Keratinocyte (primary cell): ENCODE results near the gene NFATC2. TPM values are rescaled to one million over a fixed set of nuclear protein-coding genes. Genes with fewer than 3 reads are reported as not detected.

Experiments used
- DNase-seq: peaks from one replicate; pipeline ENCODE4 v3.0.0-alpha.2; 2011; ENCODE audit warnings: low read depth, missing footprints, low spot score
- FAIRE-seq: peaks from 2 replicates; lab custom pipeline; 2011; peaks lifted over from hg19 to GRCh38; lab: Jason Lieb, UNC
- H2AFZ ChIP-seq: 2 replicates; pipeline ENCODE4 v1.6.0; 2012; ENCODE audit warnings: low read length, control low read depth, inconsistent platforms; ENCODE audit not compliant: control insufficient read depth
- H3K27ac ChIP-seq: 2 replicates; pipeline ENCODE4 v1.5.1; 2011; ENCODE audit warnings: low read length; ENCODE audit not compliant: control insufficient read depth, insufficient read depth
- H3K27me3 ChIP-seq: 3 replicates; pipeline ENCODE4 v1.6.0; 2011; ENCODE audit warnings: low read length; ENCODE audit not compliant: control insufficient read depth, insufficient read depth; ENCODE audit errors: extremely low read depth
- H3K36me3 ChIP-seq, 2 experiments: 2 replicates in 1 of 2; 3 replicates in 1 of 2; pipeline ENCODE4 v1.5.1; 2011; ENCODE audit warnings: low read length in 2 of 2, mild to moderate bottlenecking in 1 of 2; ENCODE audit not compliant: control insufficient read depth in 2 of 2, insufficient read depth in 2 of 2; ENCODE audit errors: extremely low read depth in 1 of 2
- H3K4me1 ChIP-seq: 3 replicates; pipeline ENCODE4 v1.5.1; 2011; ENCODE audit warnings: low read length; ENCODE audit not compliant: control insufficient read depth, insufficient read depth; ENCODE audit errors: extremely low read depth
- H3K4me2 ChIP-seq: 3 replicates; pipeline ENCODE4 v1.6.0; 2011; ENCODE audit warnings: low read depth, low read length; ENCODE audit not compliant: control insufficient read depth, insufficient read depth; ENCODE audit errors: extremely low read depth
- H3K4me3 ChIP-seq, 3 experiments: fragments of 200-600 bp in 1 of 3; sonication (generic) in 1 of 3; 2 replicates in 2 of 3; 3 replicates in 1 of 3; pipeline ENCODE4 v1.5.1; 2011 to 2016; ENCODE audit warnings: low read length in 3 of 3, mild to moderate bottlenecking in 3 of 3, control low read depth in 2 of 3, inconsistent platforms in 1 of 3, low read depth in 1 of 3, mixed read lengths in 1 of 3, mixed run types in 1 of 3, moderate library complexity in 1 of 3; ENCODE audit not compliant: control insufficient read depth in 2 of 3, insufficient read depth in 2 of 3; ENCODE audit errors: extremely low read depth in 1 of 3
- H3K79me2 ChIP-seq: 2 replicates; pipeline ENCODE4 v1.6.0; 2012; ENCODE audit warnings: low read length; ENCODE audit not compliant: control insufficient read depth, insufficient read depth
- H3K9ac ChIP-seq: 3 replicates; pipeline ENCODE4 v1.6.0; 2011; ENCODE audit warnings: low read length; ENCODE audit not compliant: control insufficient read depth, insufficient read depth; ENCODE audit errors: extremely low read depth
- H3K9me1 ChIP-seq: 3 replicates; pipeline ENCODE4 v1.6.0; 2011; ENCODE audit warnings: low read length; ENCODE audit not compliant: control insufficient read depth, insufficient read depth; ENCODE audit errors: extremely low read depth
- H3K9me3 ChIP-seq: 2 replicates; pipeline ENCODE4 v1.5.1; 2012; ENCODE audit warnings: low read depth, low read length; ENCODE audit not compliant: control insufficient read depth
- H4K20me1 ChIP-seq: 3 replicates; pipeline ENCODE4 v1.6.0; 2011; ENCODE audit warnings: low read length; ENCODE audit not compliant: control insufficient read depth, insufficient read depth; ENCODE audit errors: extremely low read depth
- CTCF ChIP-seq, 3 experiments: IDR thresholded peaks in 1 of 3; conservative IDR thresholded peaks in 1 of 3; optimal IDR thresholded peaks in 1 of 3; 2 replicates in 2 of 3; 3 replicates in 1 of 3; pipeline versions ENCODE3 to v1.5.1; 2011; ENCODE audit warnings: low read length in 3 of 3, mild to moderate bottlenecking in 3 of 3, moderate library complexity in 2 of 3, control low read depth in 1 of 3, inconsistent platforms in 1 of 3; ENCODE audit not compliant: insufficient read depth in 2 of 3; ENCODE audit errors: extremely low read depth in 1 of 3
- EZH2 ChIP-seq: IDR thresholded peaks from one replicate; pipeline ENCODE4 v1.6.1; 2012; ENCODE audit warnings: inconsistent platforms, mild to moderate bottlenecking, low read length, moderate library complexity
- dilution Hi-C: fragments of 300-500 bp; cut with MboI; formaldehyde crosslinking; loops from one replicate; pipeline ENCODE4 v1.7.0; 2020; ENCODE audit warnings: low sequenced_read_pairs; ENCODE audit not compliant: extremely low pct_ligation_motif_present
- polyA plus RNA-seq, 5 experiments: library from polyadenylated mRNA; depleted of rRNA in 3 of 5; stranded (reverse) in 3 of 5; stranded (forward) in 1 of 5; unstranded in 1 of 5; fragments of >200 nt; gene quantifications; 1 replicate in 1 of 5; 2 replicates in 3 of 5; 3 replicates in 1 of 5; pipeline versions ENCODE4 v1.2.1 to v1.2.3, GENCODE V29; 2011 to 2012; ENCODE audit warnings: missing spikeins in 2 of 5, low read depth in 1 of 5, low replicate concordance in 1 of 5

NFATC2 gene
- polyA plus RNA-seq, 1 donor (not counting 4 experiments of a cell fraction or from before 2014, with no cell fraction given) = 0.05 TPM

GRCh38 chr20:51412333-51412871, 130.1 kb downstream of the NFATC2 start:
- FAIRE-seq (no peak), DNase-seq (no peak)
- no peak overlapping the region for H2AFZ ChIP-seq
- H3K9ac ChIP-seq = no peak overlapping the region
- dilution Hi-C loops = no loop called here
- H3K27ac ChIP-seq = no peak overlapping the region
- H4K20me1 ChIP-seq = no peaks in the 10 kb centered on the region
- H3K36me3 ChIP-seq = no peaks in the 10 kb centered on the region
- H3K4me1 ChIP-seq = no peaks in the 10 kb centered on the region
- H3K4me3 ChIP-seq = no peak overlapping the region
- no peaks in the 10 kb centered on the region for H3K9me1 ChIP-seq
- no peaks in the 10 kb centered on the region for H3K9me3 ChIP-seq
- H3K27me3 ChIP-seq = peaks cover 13% of the 10 kb centered on the region
- TF ChIP-seq EZH2 = no peak
- no peak for TF ChIP-seq CTCF (optimal IDR thresholded peaks at IDR 0.05 in 1 of 3, IDR thresholded peaks at IDR 0.05 in 1 of 3, conservative IDR thresholded peaks at IDR 0.05 in 1 of 3; ENCODE audit: extremely low read depth in 1 of 3, insufficient read depth in 2 of 3, low read length in 3 of 3)
- no peaks in the 10 kb centered on the region for H3K79me2 ChIP-seq
- no peak overlapping the region for H3K4me2 ChIP-seq

- TF ChIP-seq EZH2 (no peak), CTCF (optimal IDR thresholded peaks at IDR 0.05 in 1 of 3, IDR thresholded peaks at IDR 0.05 in 1 of 3, conservative IDR thresholded peaks at IDR 0.05 in 1 of 3; ENCODE audit: extremely low read depth in 1 of 3, insufficient read depth in 2 of 3, low read length in 3 of 3) (no peak)
- Histone ChIP-seq H2AFZ (no peak overlapping the region), H4K20me1 (no peaks in the 10 kb centered on the region), H3K79me2 (no peaks in the 10 kb centered on the region), H3K4me3 (no peak overlapping the region), H3K27me3 (peaks cover 10% of the 10 kb centered on the region), H3K4me1 (no peaks in the 10 kb centered on the region), H3K9me3 (no peaks in the 10 kb centered on the region), H3K36me3 (no peaks in the 10 kb centered on the region), H3K9me1 (no peaks in the 10 kb centered on the region), H3K4me2 (no peak overlapping the region), H3K27ac (no peak overlapping the region), H3K9ac (no peak overlapping the region)
- DNase-seq (no peak), FAIRE-seq (no peak)
- dilution Hi-C loops = no loop called here
Observed at GRCh38 chr20:51411870-51412269, 130.6 kb downstream of the NFATC2 start.
